ENCODE data around the gene C1orf159.

The C1orf159 gene

GRCh38 chr1:1075148-1075935 is 40.5 kb downstream of the C1orf159 start:
- no peak overlapping the region for H3K4me3 ChIP-seq (ENCODE audit: low read depth in 1 of 2, low read length in 2 of 2)
- H4K20me1 ChIP-seq (ENCODE audit: insufficient read depth, low read length), result peaks cover 17% of the 10 kb centered on the region
- no peak for ATAC-seq (ENCODE audit: insufficient read depth, low read depth)
- TF ChIP-seq EZH2 (IDR thresholded peaks at IDR 0.05; ENCODE audit: borderline replicate concordance, low read depth, low read length, severe bottlenecking) (no peak), CTCF (IDR thresholded peaks at IDR 0.05; ENCODE audit: borderline replicate concordance, extremely low read depth, low read length, poor library complexity, severe bottlenecking) (no peak)
- H3K4me2 ChIP-seq (ENCODE audit: insufficient read depth, low read length), result no peak overlapping the region
- DNase-seq, result no peak
- peaks cover 5% of the 10 kb centered on the region; the same call in 1 of the 2 replicates for H3K4me1 ChIP-seq (ENCODE audit: insufficient read depth, low read length)
- no peak overlapping the region for H2AFZ ChIP-seq (ENCODE audit: low read depth, low read length)
- H3K27me3 ChIP-seq (ENCODE audit: insufficient read depth, low read length, poor library complexity), result peaks cover 7% of the 10 kb centered on the region
- no peaks in the 10 kb centered on the region for H3K9me3 ChIP-seq (ENCODE audit: insufficient read depth, low read length, severe bottlenecking)
- no peaks in the 10 kb centered on the region for H3K79me2 ChIP-seq (ENCODE audit: insufficient read depth, low read length)
- no peak overlapping the region for H3K9ac ChIP-seq (ENCODE audit: low read depth, low read length)
- H3K36me3 ChIP-seq (ENCODE audit: insufficient read depth, low read length), result no peaks in the 10 kb centered on the region
- no peak overlapping the region for H3K27ac ChIP-seq (ENCODE audit: low read length)

GRCh38 chr1:1074631-1075147 is 41.2 kb downstream of the C1orf159 start:
- no peak for ATAC-seq (ENCODE audit: insufficient read depth, low read depth)
- no peak overlapping the region for H3K4me2 ChIP-seq (ENCODE audit: insufficient read depth, low read length)
- no peak overlapping the region for H3K4me3 ChIP-seq (ENCODE audit: low read depth in 1 of 2, low read length in 2 of 2)

GRCh38 chr1:1073743-1074587 is 41.9 kb downstream of the C1orf159 start, which contains the start of gene RNF223:
RNF223 (minus strand) TSS chr1:1074306; CDS start chr1:1072566, 1,740 bp downstream.
- Histone ChIP-seq H3K4me3 (ENCODE audit: low read depth in 1 of 2, low read length in 2 of 2) (no peak within 1 kb of the TSS), H3K9me3 (ENCODE audit: insufficient read depth, low read length, severe bottlenecking) (no peaks in the 10 kb centered on the region), H3K27me3 (ENCODE audit: insufficient read depth, low read length, poor library complexity) (no peaks in the 10 kb centered on the region), H2AFZ (ENCODE audit: low read depth, low read length) (no peak within 1 kb of the TSS), H3K4me2 (ENCODE audit: insufficient read depth, low read length) (no peak within 1 kb of the TSS), H3K79me2 (ENCODE audit: insufficient read depth, low read length) (no peaks in the 10 kb centered on the region), H3K9ac (ENCODE audit: low read depth, low read length) (no peak within 1 kb of the TSS), H4K20me1 (ENCODE audit: insufficient read depth, low read length) (peaks cover 16% of the 10 kb centered on the region; the same call in 1 of the 2 replicates), H3K4me1 (ENCODE audit: insufficient read depth, low read length) (no peaks in the 10 kb centered on the region), H3K36me3 (ENCODE audit: insufficient read depth, low read length) (no peaks in the 10 kb centered on the region), H3K27ac (ENCODE audit: low read length) (no peak within 1 kb of the TSS)
- TF ChIP-seq EZH2 (IDR thresholded peaks at IDR 0.05; ENCODE audit: borderline replicate concordance, low read depth, low read length, severe bottlenecking) (no peak), CTCF (IDR thresholded peaks at IDR 0.05; ENCODE audit: borderline replicate concordance, extremely low read depth, low read length, poor library complexity, severe bottlenecking) (no peak)
- ATAC-seq (ENCODE audit: insufficient read depth, low read depth) (no peak), DNase-seq (no peak)

More at GRCh38 chr1:1074631-1075147, 41.2 kb downstream of the C1orf159 start:
- Histone ChIP-seq H3K9ac (ENCODE audit: low read depth, low read length) (no peak overlapping the region), H3K79me2 (ENCODE audit: insufficient read depth, low read length) (no peaks in the 10 kb centered on the region), H3K27me3 (ENCODE audit: insufficient read depth, low read length, poor library complexity) (peaks cover 4% of the 10 kb centered on the region), H3K4me1 (ENCODE audit: insufficient read depth, low read length) (peaks cover 4% of the 10 kb centered on the region; the same call in 1 of the 2 replicates), H3K9me3 (ENCODE audit: insufficient read depth, low read length, severe bottlenecking) (no peaks in the 10 kb centered on the region), H3K36me3 (ENCODE audit: insufficient read depth, low read length) (no peaks in the 10 kb centered on the region), H2AFZ (ENCODE audit: low read depth, low read length) (no peak overlapping the region), H3K27ac (ENCODE audit: low read length) (no peak overlapping the region), H4K20me1 (ENCODE audit: insufficient read depth, low read length) (peaks cover 21% of the 10 kb centered on the region)
- TF ChIP-seq EZH2 (IDR thresholded peaks at IDR 0.05; ENCODE audit: borderline replicate concordance, low read depth, low read length, severe bottlenecking), result no peak
- no peak for TF ChIP-seq CTCF (IDR thresholded peaks at IDR 0.05; ENCODE audit: borderline replicate concordance, extremely low read depth, low read length, poor library complexity, severe bottlenecking)
- no peak for DNase-seq

All from DND-41 (cell line).